ENCODE measurements around the gene HLA-A. TPM values are rescaled to one million over a fixed set of nuclear protein-coding genes. Genes with fewer than 3 reads are reported as not detected.

The HLA-A gene
- total and polyA plus RNA-seq, 9 of the 15 experiments (the other 6 are each of a cell fraction or from before 2014, with no cell fraction given) = 0.46 to 3.3 TPM; not detected in 7

DNA sequence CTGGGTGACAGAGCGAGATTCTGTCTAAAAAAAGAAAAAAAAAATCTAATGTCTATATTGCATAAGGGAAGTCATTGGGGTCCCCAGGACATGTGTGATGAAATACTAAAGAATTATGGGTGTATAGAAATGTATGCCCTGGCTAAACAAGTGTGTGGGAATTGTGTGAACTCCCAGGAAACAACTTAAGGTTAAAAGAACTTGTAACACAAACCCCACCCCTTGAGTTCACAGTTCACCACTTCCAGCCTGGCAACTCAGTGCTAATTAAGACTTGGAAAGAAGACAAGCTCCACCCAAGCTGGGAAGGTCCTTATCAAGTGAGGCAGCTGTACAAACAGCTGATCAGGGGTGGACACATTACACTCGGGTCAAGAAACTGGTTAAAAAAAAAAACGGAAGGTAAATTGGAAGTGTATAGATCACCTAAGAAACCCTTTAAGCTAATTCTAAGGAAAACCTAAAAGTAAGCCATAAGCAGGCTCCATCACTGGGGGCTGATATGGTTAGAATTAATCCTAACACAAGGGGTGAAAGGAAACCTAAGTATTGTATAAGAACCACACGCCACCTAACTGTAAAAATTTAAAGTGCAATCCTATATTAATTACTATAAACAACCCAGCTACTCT lies 25.2 kb downstream of the HLA-A start (continued):
- TF ChIP-seq, protein P1, sequence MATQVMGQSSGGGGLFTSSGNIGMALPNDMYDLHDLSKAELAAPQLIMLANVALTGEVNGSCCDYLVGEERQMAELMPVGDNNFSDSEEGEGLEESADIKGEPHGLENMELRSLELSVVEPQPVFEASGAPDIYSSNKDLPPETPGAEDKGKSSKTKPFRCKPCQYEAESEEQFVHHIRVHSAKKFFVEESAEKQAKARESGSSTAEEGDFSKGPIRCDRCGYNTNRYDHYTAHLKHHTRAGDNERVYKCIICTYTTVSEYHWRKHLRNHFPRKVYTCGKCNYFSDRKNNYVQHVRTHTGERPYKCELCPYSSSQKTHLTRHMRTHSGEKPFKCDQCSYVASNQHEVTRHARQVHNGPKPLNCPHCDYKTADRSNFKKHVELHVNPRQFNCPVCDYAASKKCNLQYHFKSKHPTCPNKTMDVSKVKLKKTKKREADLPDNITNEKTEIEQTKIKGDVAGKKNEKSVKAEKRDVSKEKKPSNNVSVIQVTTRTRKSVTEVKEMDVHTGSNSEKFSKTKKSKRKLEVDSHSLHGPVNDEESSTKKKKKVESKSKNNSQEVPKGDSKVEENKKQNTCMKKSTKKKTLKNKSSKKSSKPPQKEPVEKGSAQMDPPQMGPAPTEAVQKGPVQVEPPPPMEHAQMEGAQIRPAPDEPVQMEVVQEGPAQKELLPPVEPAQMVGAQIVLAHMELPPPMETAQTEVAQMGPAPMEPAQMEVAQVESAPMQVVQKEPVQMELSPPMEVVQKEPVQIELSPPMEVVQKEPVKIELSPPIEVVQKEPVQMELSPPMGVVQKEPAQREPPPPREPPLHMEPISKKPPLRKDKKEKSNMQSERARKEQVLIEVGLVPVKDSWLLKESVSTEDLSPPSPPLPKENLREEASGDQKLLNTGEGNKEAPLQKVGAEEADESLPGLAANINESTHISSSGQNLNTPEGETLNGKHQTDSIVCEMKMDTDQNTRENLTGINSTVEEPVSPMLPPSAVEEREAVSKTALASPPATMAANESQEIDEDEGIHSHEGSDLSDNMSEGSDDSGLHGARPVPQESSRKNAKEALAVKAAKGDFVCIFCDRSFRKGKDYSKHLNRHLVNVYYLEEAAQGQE (IDR thresholded peaks at IDR 0.05; ENCODE audit: borderline replicate concordance) = no peak
- TF ChIP-seq, protein P1 (CRISPR knock-in tag; IDR thresholded peaks at IDR 0.05; ENCODE audit: low read depth) = no peak
- TF ChIP-seq ZNF431 (CRISPR knock-in tag; IDR thresholded peaks at IDR 0.05) (no peak), MNT (conservative IDR thresholded peaks at IDR 0.05) (peak; percentile 35 to 58; a peak in 2 of 4 replicates), ZNF589 (CRISPR knock-in tag; IDR thresholded peaks at IDR 0.05; ENCODE audit: low read depth) (0 out of 2 replicates have a peak, but pooled peaks have one; percentile 38), ID3 (CRISPR knock-in tag; IDR thresholded peaks at IDR 0.05) (no peak), ID3 (tag; IDR thresholded peaks at IDR 0.05) (no peak), SOX6 (IDR thresholded peaks at IDR 0.05) (peak; percentile 83), FOXM1 (IDR thresholded peaks at IDR 0.05; ENCODE audit: low read depth) (peak; percentile 71; the same call in 1 of the 2 replicates), FOXM1 (CRISPR knock-in tag; IDR thresholded peaks at IDR 0.05; ENCODE audit: low read depth) (no peak), ZNF165 (CRISPR knock-in tag; IDR thresholded peaks at IDR 0.05; ENCODE audit: borderline replicate concordance) (no peak), NR2C2 (CRISPR knock-in tag; IDR thresholded peaks at IDR 0.05) (peak; percentile 78), NR2C2 (tag; IDR thresholded peaks at IDR 0.05) (peak; percentile 96), ZNF436 (CRISPR knock-in tag; IDR thresholded peaks at IDR 0.05) (no peak), SMARCA4 (IDR thresholded peaks at IDR 0.05) (peak; percentile 93), STAG1 (CRISPR knock-in tag; IDR thresholded peaks at IDR 0.05; ENCODE audit: borderline replicate concordance) (no peak)
- TF ChIP-seq, protein P2, sequence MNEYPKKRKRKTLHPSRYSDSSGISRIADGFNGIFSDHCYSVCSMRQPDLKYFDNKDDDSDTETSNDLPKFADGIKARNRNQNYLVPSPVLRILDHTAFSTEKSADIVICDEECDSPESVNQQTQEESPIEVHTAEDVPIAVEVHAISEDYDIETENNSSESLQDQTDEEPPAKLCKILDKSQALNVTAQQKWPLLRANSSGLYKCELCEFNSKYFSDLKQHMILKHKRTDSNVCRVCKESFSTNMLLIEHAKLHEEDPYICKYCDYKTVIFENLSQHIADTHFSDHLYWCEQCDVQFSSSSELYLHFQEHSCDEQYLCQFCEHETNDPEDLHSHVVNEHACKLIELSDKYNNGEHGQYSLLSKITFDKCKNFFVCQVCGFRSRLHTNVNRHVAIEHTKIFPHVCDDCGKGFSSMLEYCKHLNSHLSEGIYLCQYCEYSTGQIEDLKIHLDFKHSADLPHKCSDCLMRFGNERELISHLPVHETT (CRISPR knock-in tag; conservative IDR thresholded peaks at IDR 0.05 in 1 of 2, IDR thresholded peaks at IDR 0.05 in 1 of 2) = peak in 1 of 2 experiments; percentile 59; a peak in 1 of 4 replicates
